Measurements from ENCODE around the gene NKD2. TPM values are rescaled to one million over a fixed set of nuclear protein-coding genes. Genes with fewer than 3 reads are reported as not detected.

Gene NKD2
- polyA plus RNA-seq, 1 of the 3 experiments (the other 2 are of a cell fraction) = not detected

- Histone ChIP-seq H3K27me3 (ENCODE audit: insufficient read depth) (peaks cover 33% of the 10 kb centered on the region), H3K36me3 (replicated peaks in 1 of 2; ENCODE audit: control insufficient read depth in 1 of 2, insufficient read depth in 2 of 2, low read length in 1 of 2) (no peaks in the 10 kb centered on the region), H3K9ac (no peak overlapping the region), H3K27ac (ENCODE audit: low read depth in 2 of 2, low read length in 1 of 2) (no peak overlapping the region), H3K4me3 (ENCODE audit: low read depth in 2 of 2, low read length in 1 of 2) (no peak overlapping the region), H3K4me1 (ENCODE audit: control insufficient read depth in 1 of 2, insufficient read depth in 2 of 2, low read depth in 1 of 2, low read length in 1 of 2) (peaks cover 0 to 3% of the 10 kb centered on the region in 2 experiments; a peak in 1 of 4 replicates), H3K79me2 (ENCODE audit: insufficient read depth) (no peaks in the 10 kb centered on the region), H2AFZ (ENCODE audit: low read depth) (no peak overlapping the region), H3K9me2 (no peaks in the 10 kb centered on the region), H3K4me2 (peak overlapping the region; percentile 62), H3F3A (replicated peaks; ENCODE audit: insufficient read depth) (no peaks in the 10 kb centered on the region), H4K20me1 (ENCODE audit: insufficient read depth) (no peaks in the 10 kb centered on the region), H3K9me3 (no peaks in the 10 kb centered on the region)
- ChIA-PET POLR2A (no interaction called here), CTCF (interaction anchor here (0.7 kb wide), 1 partner anchor 45 kb away, joined by 4 read pairs; no protein-coding TSS in a partner anchor)
- 36% methylated on average over 6 of the region's 6 CpGs for WGBS (ENCODE audit: low lambda C conversion rate)
- DNase-seq = no peak
- TF ChIP-seq FOSL2 (IDR thresholded peaks at IDR 0.05; ENCODE audit: borderline replicate concordance, low read depth) = no peak
- TF ChIP-seq CHD2 (IDR thresholded peaks at IDR 0.05; ENCODE audit: low read length, partially characterized antibody) = no peak
- TF ChIP-seq NRF1 (IDR thresholded peaks at IDR 0.05; ENCODE audit: low read depth, low read length) = no peak
- TF ChIP-seq CTCF (IDR thresholded peaks at IDR 0.05) = no peak
- TF ChIP-seq TCF12 (IDR thresholded peaks at IDR 0.05) = no peak
- TF ChIP-seq POLR2AphosphoS5 (IDR thresholded peaks at IDR 0.05; ENCODE audit: low read depth, low read length) = no peak
- TF ChIP-seq ZBTB33 (IDR thresholded peaks at IDR 0.05; ENCODE audit: borderline replicate concordance, low read depth) = no peak
- TF ChIP-seq YY1 (IDR thresholded peaks at IDR 0.05; ENCODE audit: low read depth) = no peak
- no peak for TF ChIP-seq NFIC (IDR thresholded peaks at IDR 0.05; ENCODE audit: borderline replicate concordance)
- no peak for TF ChIP-seq SMC3 (IDR thresholded peaks at IDR 0.05; ENCODE audit: low read depth, low read length)
- TF ChIP-seq JUND (IDR thresholded peaks at IDR 0.05) = no peak
- no peak for TF ChIP-seq SIN3A (IDR thresholded peaks at IDR 0.05; ENCODE audit: borderline replicate concordance, low read depth, low read length)
- TF ChIP-seq FOXJ3 (CRISPR knock-in tag; IDR thresholded peaks at IDR 0.05) = no peak
- TF ChIP-seq TAF1 (IDR thresholded peaks at IDR 0.05; ENCODE audit: borderline replicate concordance, low read depth, low read length) = no peak
- TF ChIP-seq MAX (IDR thresholded peaks at IDR 0.05; ENCODE audit: low read depth) = no peak
- no peak for TF ChIP-seq EZH2phosphoT487 (IDR thresholded peaks at IDR 0.05; ENCODE audit: borderline replicate concordance, low read depth)
- TF ChIP-seq EP300 (IDR thresholded peaks at IDR 0.05; ENCODE audit: borderline replicate concordance in 1 of 2, low read depth in 1 of 2, low read length in 1 of 2) = no peak
- no peak for TF ChIP-seq RAD21 (IDR thresholded peaks at IDR 0.05; ENCODE audit: low read length)
Measured at GRCh38 chr5:968881-969280, 39.7 kb upstream of the NKD2 start.
